Liver (tissue), 9 donors: ENCODE measurements around the gene MAP4K3. TPM values are rescaled to one million over a fixed set of nuclear protein-coding genes. Genes with fewer than 3 reads are reported as not detected.

ENCODE experiments used
- DNase-seq: peaks from one replicate; pipeline ENCODE4 v3.0.0-alpha.2; 2017; ENCODE audit warnings: low spot score
- H3K27ac ChIP-seq, 2 donors: one replicate each; pipeline ENCODE4 v1.7.0; 2013; ENCODE audit warnings: inconsistent platforms in 2 of 2, low read length in 2 of 2, control low read depth in 1 of 2, low read depth in 1 of 2, mild to moderate bottlenecking in 1 of 2
- H3K27me3 ChIP-seq, 4 donors: one replicate each; pipeline versions ENCODE4 v1.6.1 to v1.7.0; 2013; ENCODE audit warnings: low read length in 3 of 4, inconsistent platforms in 1 of 4, mild to moderate bottlenecking in 1 of 4, moderate library complexity in 1 of 4; ENCODE audit not compliant: control insufficient read depth in 4 of 4, insufficient read depth in 4 of 4
- H3K36me3 ChIP-seq, 4 donors: one replicate each; pipeline versions ENCODE4 v1.6.1 to v1.7.0; 2013; ENCODE audit warnings: low read length in 3 of 4, mild to moderate bottlenecking in 3 of 4, low read depth in 1 of 4, moderate library complexity in 1 of 4; ENCODE audit not compliant: control insufficient read depth in 4 of 4, insufficient read depth in 3 of 4
- H3K4me1 ChIP-seq, 4 donors: one replicate each; pipeline versions ENCODE4 v1.6.1 to v1.7.0; 2013; ENCODE audit warnings: low read length in 3 of 4, mild to moderate bottlenecking in 3 of 4, moderate library complexity in 1 of 4; ENCODE audit not compliant: control insufficient read depth in 4 of 4, insufficient read depth in 4 of 4
- H3K4me3 ChIP-seq, 3 donors: one replicate each; pipeline versions ENCODE4 v1.6.1 to v1.7.0; 2013; ENCODE audit warnings: low read length in 3 of 3, control low read depth in 1 of 3, low read depth in 1 of 3, mild to moderate bottlenecking in 1 of 3
- H3K9ac ChIP-seq, 2 donors: one replicate each; pipeline ENCODE4 v1.7.0; 2013; ENCODE audit warnings: low read length in 2 of 2, mild to moderate bottlenecking in 2 of 2, moderate library complexity in 2 of 2, control low read depth in 1 of 2, low read depth in 1 of 2
- H3K9me3 ChIP-seq, 4 donors: one replicate each; pipeline versions ENCODE4 v1.6.1 to v1.7.0; 2013; ENCODE audit warnings: low read length in 3 of 4; ENCODE audit not compliant: control insufficient read depth in 4 of 4
- CTCF ChIP-seq: fragments of 150-350 bp; IDR thresholded peaks from 2 replicates; pipeline ENCODE4 v1.5.1; 2017; ENCODE audit warnings: improper control_type of control experiment, low read depth, low read length; ENCODE audit not compliant: missing input control
- EGR1 ChIP-seq, 2 donors: IDR thresholded peaks; 2 replicates each; pipeline ENCODE4 v1.6.1; 2016 to 2018; ENCODE audit warnings: antibody characterized with exemption in 2 of 2, low read depth in 2 of 2
- FOXA1 ChIP-seq: IDR thresholded peaks from 2 replicates; pipeline ENCODE4 v1.6.1; 2016; ENCODE audit warnings: antibody characterized with exemption
- FOXA2 ChIP-seq: IDR thresholded peaks from 2 replicates; pipeline ENCODE4 v1.6.1; 2016; ENCODE audit warnings: antibody characterized with exemption
- GABPA ChIP-seq, 2 donors: IDR thresholded peaks in 1 of 2; conservative IDR thresholded peaks in 1 of 2; 2 replicates each; pipeline ENCODE4 v1.6.1; 2016; ENCODE audit warnings: antibody characterized with exemption in 2 of 2, mild to moderate bottlenecking in 1 of 2, moderate library complexity in 1 of 2
- HNF4A ChIP-seq, 2 donors: conservative IDR thresholded peaks; 2 replicates each; pipeline ENCODE4 v1.6.1; 2016; ENCODE audit warnings: antibody characterized with exemption in 2 of 2, mild to moderate bottlenecking in 2 of 2
- HNF4G ChIP-seq: IDR thresholded peaks from 2 replicates; pipeline ENCODE4 v1.6.1; 2016; ENCODE audit warnings: antibody characterized with exemption
- JUND ChIP-seq, 2 donors: IDR thresholded peaks; 2 replicates each; pipeline ENCODE4 v1.6.1; 2016; ENCODE audit warnings: antibody characterized with exemption in 2 of 2
- NR2F2 ChIP-seq: IDR thresholded peaks from 2 replicates; pipeline ENCODE4 v1.6.1; 2016; ENCODE audit warnings: antibody characterized with exemption
- RAD21 ChIP-seq, 2 donors: IDR thresholded peaks; 2 replicates each; pipeline ENCODE4 v1.6.1; 2016; ENCODE audit warnings: antibody characterized with exemption in 2 of 2, mild to moderate bottlenecking in 2 of 2
- RXRA ChIP-seq, 2 donors: IDR thresholded peaks; 2 replicates each; pipeline ENCODE4 v1.6.1; 2017 to 2018; ENCODE audit warnings: antibody characterized with exemption in 2 of 2, mild to moderate bottlenecking in 1 of 2
- SP1 ChIP-seq: IDR thresholded peaks from 2 replicates; pipeline ENCODE4 v1.6.1; 2018; ENCODE audit warnings: antibody characterized with exemption, mild to moderate bottlenecking
- TAF1 ChIP-seq: conservative IDR thresholded peaks from 2 replicates; pipeline ENCODE4 v1.6.1; 2016; ENCODE audit warnings: antibody characterized with exemption, mild to moderate bottlenecking
- YY1 ChIP-seq: IDR thresholded peaks from 2 replicates; pipeline ENCODE4 v1.6.1; 2016; ENCODE audit warnings: antibody characterized with exemption, mild to moderate bottlenecking
- ZBTB33 ChIP-seq: IDR thresholded peaks from 2 replicates; pipeline ENCODE4 v1.6.1; 2016; ENCODE audit warnings: antibody characterized with exemption
- WGBS: extraction: QIAGEN DNeasy Blood & Tissue Kit; methylation state at CpG from one replicate; pipeline ENCODE4 v1.1.7; 2013; 5-methylcytosine and 5-hydroxymethylcytosine counted together
- polyA plus RNA-seq, 2 donors: library from polyadenylated mRNA; stranded (reverse) in 1 of 2; unstranded in 1 of 2; fragments of 200-250 nt in 1 of 2; fragments of >200 nt in 1 of 2; fragmentation: Nextera tagmentation in 1 of 2; extraction: Ambion mirVana in 1 of 2; gene quantifications; one replicate each; pipeline versions ENCODE4 v1.2.1 to v1.2.3, GENCODE V29; 2013 to 2015
- total RNA-seq, 2 donors: library from RNA; depleted of rRNA; stranded (reverse); fragments of >200 nt; gene quantifications; one replicate each; pipeline ENCODE4 v1.2.3, GENCODE V29; 2014
- TF ChIP-seq, protein P1 (sequence below): IDR thresholded peaks from 2 replicates; pipeline ENCODE4 v1.6.1; 2016; ENCODE audit warnings: antibody characterized with exemption
- TF ChIP-seq, protein P2 (sequence below): IDR thresholded peaks from 2 replicates; pipeline ENCODE4 v1.6.1; 2016; ENCODE audit warnings: antibody characterized with exemption
- TF ChIP-seq, protein P3 (sequence below): IDR thresholded peaks from 2 replicates; pipeline ENCODE4 v1.6.1; 2016; ENCODE audit warnings: antibody characterized with exemption, mild to moderate bottlenecking
- donor health status: healthy.
- donor health status: healthy.
- donor health status: healthy.
- donor health status: healthy.
- donor health status: healthy.

The MAP4K3 gene
- total and polyA plus RNA-seq, 4 donors = 6.2 to 23.8 (median 10.9) TPM

GRCh38 chr2:39451954-39452353, 14.9 kb upstream of the MAP4K3 start:
- TF ChIP-seq FOXA2 (no peak), YY1 (no peak), SP1 (no peak), GABPA (IDR thresholded peaks at IDR 0.05 in 1 of 2, conservative IDR thresholded peaks at IDR 0.05 in 1 of 2) (no peak), CTCF (no peak), FOXA1 (no peak), EGR1 (IDR thresholded peaks at IDR 0.05; ENCODE audit: low read depth in 2 of 2) (no peak), HNF4A (conservative IDR thresholded peaks at IDR 0.05) (no peak), NR2F2 (no peak), TAF1 (no peak), ZBTB33 (no peak), RXRA (IDR thresholded peaks at IDR 0.05) (no peak), JUND (IDR thresholded peaks at IDR 0.05) (no peak), HNF4G (no peak), RAD21 (IDR thresholded peaks at IDR 0.05) (no peak)
- TF ChIP-seq, protein P1, sequence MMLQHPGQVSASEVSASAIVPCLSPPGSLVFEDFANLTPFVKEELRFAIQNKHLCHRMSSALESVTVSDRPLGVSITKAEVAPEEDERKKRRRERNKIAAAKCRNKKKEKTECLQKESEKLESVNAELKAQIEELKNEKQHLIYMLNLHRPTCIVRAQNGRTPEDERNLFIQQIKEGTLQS = no peak
- TF ChIP-seq, protein P2, sequence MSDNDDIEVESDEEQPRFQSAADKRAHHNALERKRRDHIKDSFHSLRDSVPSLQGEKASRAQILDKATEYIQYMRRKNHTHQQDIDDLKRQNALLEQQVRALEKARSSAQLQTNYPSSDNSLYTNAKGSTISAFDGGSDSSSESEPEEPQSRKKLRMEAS = no peak
- Histone ChIP-seq H3K4me3 (no peak overlapping the region), H3K4me1 (no peaks in the 10 kb centered on the region), H3K9ac (no peak overlapping the region), H3K9me3 (no peaks in the 10 kb centered on the region), H3K36me3 (peaks cover 0 to 7% (median 3%) of the 10 kb centered on the region in 4 donors), H3K27me3 (no peaks in the 10 kb centered on the region), H3K27ac (no peak overlapping the region)
- DNase-seq = no peak

- no peak for DNase-seq
- TF ChIP-seq FOXA1 (no peak), RXRA (IDR thresholded peaks at IDR 0.05) (no peak), RAD21 (IDR thresholded peaks at IDR 0.05) (no peak), TAF1 (no peak), SP1 (no peak), HNF4A (conservative IDR thresholded peaks at IDR 0.05) (no peak), FOXA2 (no peak), JUND (IDR thresholded peaks at IDR 0.05) (no peak), ZBTB33 (no peak), YY1 (no peak), CTCF (no peak), NR2F2 (no peak), GABPA (IDR thresholded peaks at IDR 0.05 in 1 of 2, conservative IDR thresholded peaks at IDR 0.05 in 1 of 2) (no peak), EGR1 (IDR thresholded peaks at IDR 0.05; ENCODE audit: low read depth in 2 of 2) (no peak)
- TF ChIP-seq, protein P3, sequence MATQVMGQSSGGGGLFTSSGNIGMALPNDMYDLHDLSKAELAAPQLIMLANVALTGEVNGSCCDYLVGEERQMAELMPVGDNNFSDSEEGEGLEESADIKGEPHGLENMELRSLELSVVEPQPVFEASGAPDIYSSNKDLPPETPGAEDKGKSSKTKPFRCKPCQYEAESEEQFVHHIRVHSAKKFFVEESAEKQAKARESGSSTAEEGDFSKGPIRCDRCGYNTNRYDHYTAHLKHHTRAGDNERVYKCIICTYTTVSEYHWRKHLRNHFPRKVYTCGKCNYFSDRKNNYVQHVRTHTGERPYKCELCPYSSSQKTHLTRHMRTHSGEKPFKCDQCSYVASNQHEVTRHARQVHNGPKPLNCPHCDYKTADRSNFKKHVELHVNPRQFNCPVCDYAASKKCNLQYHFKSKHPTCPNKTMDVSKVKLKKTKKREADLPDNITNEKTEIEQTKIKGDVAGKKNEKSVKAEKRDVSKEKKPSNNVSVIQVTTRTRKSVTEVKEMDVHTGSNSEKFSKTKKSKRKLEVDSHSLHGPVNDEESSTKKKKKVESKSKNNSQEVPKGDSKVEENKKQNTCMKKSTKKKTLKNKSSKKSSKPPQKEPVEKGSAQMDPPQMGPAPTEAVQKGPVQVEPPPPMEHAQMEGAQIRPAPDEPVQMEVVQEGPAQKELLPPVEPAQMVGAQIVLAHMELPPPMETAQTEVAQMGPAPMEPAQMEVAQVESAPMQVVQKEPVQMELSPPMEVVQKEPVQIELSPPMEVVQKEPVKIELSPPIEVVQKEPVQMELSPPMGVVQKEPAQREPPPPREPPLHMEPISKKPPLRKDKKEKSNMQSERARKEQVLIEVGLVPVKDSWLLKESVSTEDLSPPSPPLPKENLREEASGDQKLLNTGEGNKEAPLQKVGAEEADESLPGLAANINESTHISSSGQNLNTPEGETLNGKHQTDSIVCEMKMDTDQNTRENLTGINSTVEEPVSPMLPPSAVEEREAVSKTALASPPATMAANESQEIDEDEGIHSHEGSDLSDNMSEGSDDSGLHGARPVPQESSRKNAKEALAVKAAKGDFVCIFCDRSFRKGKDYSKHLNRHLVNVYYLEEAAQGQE = no peak
- TF ChIP-seq, protein P2 = no peak
- TF ChIP-seq, protein P1 = no peak
- no peaks in the 10 kb centered on the region for H3K4me1 ChIP-seq
- no peaks in the 10 kb centered on the region for H3K27me3 ChIP-seq
- no peaks in the 10 kb centered on the region for H3K9me3 ChIP-seq
- H3K36me3 ChIP-seq = peaks cover 0 to 7% (median 1%) of the 10 kb centered on the region in 4 donors
- H3K9ac ChIP-seq = no peak overlapping the region
- WGBS = 93% methylated on average over 3 of the region's 3 CpGs
- H3K4me3 ChIP-seq = no peak overlapping the region
- H3K27ac ChIP-seq = no peak overlapping the region
These were observed 11.1 kb upstream of the MAP4K3 start for GRCh38 chr2:39448169-39448502.
